Adrenal gland (tissue), 5 donors: ENCODE measurements around the gene NAA20.

Source experiments
- POLR2A ChIP-seq, 2 donors: fragments of 450-650 bp; IDR thresholded peaks; one replicate each; pipeline ENCODE4 v1.6.1; 2017; ENCODE audit warnings: antibody characterized with exemption in 2 of 2, mild to moderate bottlenecking in 2 of 2, moderate library complexity in 1 of 2
- TF ChIP-seq, protein P1 (sequence below), 6 experiments: fragments of 450-650 bp in 4 of 6; fragments of 200-600 bp in 2 of 6; sonication (generic) in 1 of 6; IDR thresholded peaks; 1 replicate in 5 of 6; 2 replicates in 1 of 6; pipeline versions ENCODE4 v1.5.1 to v1.8.0; 2016 to 2021; ENCODE audit warnings: antibody characterized with exemption in 6 of 6, mild to moderate bottlenecking in 2 of 6, moderate library complexity in 1 of 6
- donor health status: DM: no; HTN: no; CAD: no.

DNA sequence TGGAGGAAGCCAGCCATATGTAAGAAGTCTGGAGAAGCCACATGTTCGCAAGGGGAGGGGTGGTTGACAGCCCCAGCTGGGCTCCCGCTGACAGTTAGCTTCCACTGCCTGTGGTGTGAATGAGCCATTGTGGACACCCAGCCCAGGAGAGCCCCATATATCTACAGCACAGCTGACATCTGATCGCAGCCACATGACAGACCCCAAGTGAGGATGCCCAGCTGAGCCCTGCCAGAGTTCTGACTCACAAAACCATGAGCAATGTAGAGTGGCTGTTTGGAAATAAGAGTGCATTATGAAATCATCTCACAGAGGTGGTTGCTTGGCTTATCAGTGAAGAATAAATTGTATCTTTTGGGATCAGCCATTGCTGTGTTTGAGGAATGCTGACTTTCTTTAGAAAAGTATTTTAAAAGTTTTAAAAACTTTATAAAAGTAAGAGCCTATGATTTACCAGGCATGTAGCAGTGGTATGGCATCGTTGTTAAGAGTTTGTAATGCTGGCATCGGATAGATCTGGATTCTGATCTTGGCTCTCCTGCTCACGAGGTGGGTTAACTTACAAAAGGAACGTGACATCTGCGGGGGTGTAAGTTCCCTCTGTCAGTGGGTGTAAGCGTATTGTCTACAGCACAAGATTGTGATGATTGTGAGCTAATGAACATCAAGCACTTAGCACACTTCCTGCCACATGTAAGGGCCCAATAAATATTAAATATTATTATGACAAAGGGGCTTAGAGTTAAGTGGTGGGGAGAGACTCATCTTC lies 59.3 kb downstream of the NAA20 start:
- TF ChIP-seq, protein P1, sequence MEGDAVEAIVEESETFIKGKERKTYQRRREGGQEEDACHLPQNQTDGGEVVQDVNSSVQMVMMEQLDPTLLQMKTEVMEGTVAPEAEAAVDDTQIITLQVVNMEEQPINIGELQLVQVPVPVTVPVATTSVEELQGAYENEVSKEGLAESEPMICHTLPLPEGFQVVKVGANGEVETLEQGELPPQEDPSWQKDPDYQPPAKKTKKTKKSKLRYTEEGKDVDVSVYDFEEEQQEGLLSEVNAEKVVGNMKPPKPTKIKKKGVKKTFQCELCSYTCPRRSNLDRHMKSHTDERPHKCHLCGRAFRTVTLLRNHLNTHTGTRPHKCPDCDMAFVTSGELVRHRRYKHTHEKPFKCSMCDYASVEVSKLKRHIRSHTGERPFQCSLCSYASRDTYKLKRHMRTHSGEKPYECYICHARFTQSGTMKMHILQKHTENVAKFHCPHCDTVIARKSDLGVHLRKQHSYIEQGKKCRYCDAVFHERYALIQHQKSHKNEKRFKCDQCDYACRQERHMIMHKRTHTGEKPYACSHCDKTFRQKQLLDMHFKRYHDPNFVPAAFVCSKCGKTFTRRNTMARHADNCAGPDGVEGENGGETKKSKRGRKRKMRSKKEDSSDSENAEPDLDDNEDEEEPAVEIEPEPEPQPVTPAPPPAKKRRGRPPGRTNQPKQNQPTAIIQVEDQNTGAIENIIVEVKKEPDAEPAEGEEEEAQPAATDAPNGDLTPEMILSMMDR (IDR thresholded peaks at IDR 0.05): no peak
- TF ChIP-seq POLR2A (IDR thresholded peaks at IDR 0.05): no peak
